Measurements from ENCODE around the gene ARL3.

ARL3 gene

GRCh38 chr10:102713814-102714620, at the start of gene ARL3:
Gene ARL3 (minus strand): TSS chr10:102714397. CDS start chr10:102714275, 122 bp downstream.
- peaks cover 47% of the 10 kb centered on the region for H3K4me1 ChIP-seq (ENCODE audit: insufficient read depth, low read length)
- H3K27me3 ChIP-seq (ENCODE audit: insufficient read depth, low read length, poor library complexity), result no peaks in the 10 kb centered on the region
- H3K4me2 ChIP-seq (ENCODE audit: insufficient read depth, low read length), result peak within 1 kb of the TSS; percentile 82
- peak within 1 kb of the TSS; percentile 77 for H3K27ac ChIP-seq (ENCODE audit: low read length)
- TF ChIP-seq EZH2 (IDR thresholded peaks at IDR 0.05; ENCODE audit: borderline replicate concordance, low read depth, low read length, severe bottlenecking) (no peak), CTCF (IDR thresholded peaks at IDR 0.05; ENCODE audit: borderline replicate concordance, extremely low read depth, low read length, poor library complexity, severe bottlenecking) (peak; percentile 53)
- peaks cover 18% of the 10 kb centered on the region for H3K36me3 ChIP-seq (ENCODE audit: insufficient read depth, low read length)
- peak within 1 kb of the TSS; percentile 98 for H3K4me3 ChIP-seq (ENCODE audit: low read depth in 1 of 2, low read length in 2 of 2)
- H2AFZ ChIP-seq (ENCODE audit: low read depth, low read length), result peak within 1 kb of the TSS; percentile 88
- H3K9me3 ChIP-seq (ENCODE audit: insufficient read depth, low read length, severe bottlenecking), result no peaks in the 10 kb centered on the region
- ATAC-seq (ENCODE audit: insufficient read depth, low read depth) (peak; percentile 92), DNase-seq (peak; percentile 97)
- peaks cover 17% of the 10 kb centered on the region; the same call in 1 of the 2 replicates for H4K20me1 ChIP-seq (ENCODE audit: insufficient read depth, low read length)
- peaks cover 42% of the 10 kb centered on the region for H3K79me2 ChIP-seq (ENCODE audit: insufficient read depth, low read length)
- H3K9ac ChIP-seq (ENCODE audit: low read depth, low read length), result peak within 1 kb of the TSS; percentile 84

GRCh38 chr10:102763037-102763607, 48.9 kb upstream of the ARL3 start:
- H4K20me1 ChIP-seq (ENCODE audit: insufficient read depth, low read length), result peaks cover 3% of the 10 kb centered on the region; the same call in 1 of the 2 replicates
- TF ChIP-seq CTCF (IDR thresholded peaks at IDR 0.05; ENCODE audit: borderline replicate concordance, extremely low read depth, low read length, poor library complexity, severe bottlenecking), result no peak
- TF ChIP-seq EZH2 (IDR thresholded peaks at IDR 0.05; ENCODE audit: borderline replicate concordance, low read depth, low read length, severe bottlenecking), result no peak
- no peak overlapping the region for H3K9ac ChIP-seq (ENCODE audit: low read depth, low read length)

GRCh38 chr10:102762401-102763015, 48.3 kb upstream of the ARL3 start:
- Histone ChIP-seq H3K9ac (ENCODE audit: low read depth, low read length) (no peak overlapping the region), H3K27me3 (ENCODE audit: insufficient read depth, low read length, poor library complexity) (no peaks in the 10 kb centered on the region), H3K4me2 (ENCODE audit: insufficient read depth, low read length) (no peak overlapping the region), H3K4me1 (ENCODE audit: insufficient read depth, low read length) (peaks cover 8% of the 10 kb centered on the region), H3K4me3 (ENCODE audit: low read depth in 1 of 2, low read length in 2 of 2) (no peak overlapping the region), H4K20me1 (ENCODE audit: insufficient read depth, low read length) (peaks cover 3% of the 10 kb centered on the region; the same call in 1 of the 2 replicates), H3K9me3 (ENCODE audit: insufficient read depth, low read length, severe bottlenecking) (no peaks in the 10 kb centered on the region), H3K27ac (ENCODE audit: low read length) (no peak overlapping the region), H3K79me2 (ENCODE audit: insufficient read depth, low read length) (peaks cover 64% of the 10 kb centered on the region), H2AFZ (ENCODE audit: low read depth, low read length) (no peak overlapping the region), H3K36me3 (ENCODE audit: insufficient read depth, low read length) (peaks cover 10% of the 10 kb centered on the region; the same call in 1 of the 2 replicates)
- ATAC-seq (ENCODE audit: insufficient read depth, low read depth) (no peak), DNase-seq (no peak)
- TF ChIP-seq EZH2 (IDR thresholded peaks at IDR 0.05; ENCODE audit: borderline replicate concordance, low read depth, low read length, severe bottlenecking) (no peak), CTCF (IDR thresholded peaks at IDR 0.05; ENCODE audit: borderline replicate concordance, extremely low read depth, low read length, poor library complexity, severe bottlenecking) (no peak)

More at GRCh38 chr10:102763037-102763607, 48.9 kb upstream of the ARL3 start:
- ATAC-seq (ENCODE audit: insufficient read depth, low read depth), result no peak
- Histone ChIP-seq H3K4me1 (ENCODE audit: insufficient read depth, low read length) (peaks cover 7% of the 10 kb centered on the region; the same call in 1 of the 2 replicates), H3K27me3 (ENCODE audit: insufficient read depth, low read length, poor library complexity) (no peaks in the 10 kb centered on the region), H3K27ac (ENCODE audit: low read length) (no peak overlapping the region), H3K4me3 (ENCODE audit: low read depth in 1 of 2, low read length in 2 of 2) (no peak overlapping the region), H3K79me2 (ENCODE audit: insufficient read depth, low read length) (peaks cover 66% of the 10 kb centered on the region), H3K36me3 (ENCODE audit: insufficient read depth, low read length) (peaks cover 10% of the 10 kb centered on the region; the same call in 1 of the 2 replicates), H3K9me3 (ENCODE audit: insufficient read depth, low read length, severe bottlenecking) (no peaks in the 10 kb centered on the region), H3K4me2 (ENCODE audit: insufficient read depth, low read length) (no peak overlapping the region), H2AFZ (ENCODE audit: low read depth, low read length) (no peak overlapping the region)
- no peak for DNase-seq

All from DND-41 (cell line).